ENCODE measurements around the gene AK3. TPM values are rescaled to one million over a fixed set of nuclear protein-coding genes. Genes with fewer than 3 reads are reported as not detected.
A peak's percentile ranks its signal among the peaks of the same experiment; 100 is the strongest.

The AK3 gene
- total and polyA plus RNA-seq, 9 of the 15 experiments (the other 6 are each of a cell fraction or from before 2014, with no cell fraction given) = 12.2 to 78.6 (median 41.8) TPM

DNA sequence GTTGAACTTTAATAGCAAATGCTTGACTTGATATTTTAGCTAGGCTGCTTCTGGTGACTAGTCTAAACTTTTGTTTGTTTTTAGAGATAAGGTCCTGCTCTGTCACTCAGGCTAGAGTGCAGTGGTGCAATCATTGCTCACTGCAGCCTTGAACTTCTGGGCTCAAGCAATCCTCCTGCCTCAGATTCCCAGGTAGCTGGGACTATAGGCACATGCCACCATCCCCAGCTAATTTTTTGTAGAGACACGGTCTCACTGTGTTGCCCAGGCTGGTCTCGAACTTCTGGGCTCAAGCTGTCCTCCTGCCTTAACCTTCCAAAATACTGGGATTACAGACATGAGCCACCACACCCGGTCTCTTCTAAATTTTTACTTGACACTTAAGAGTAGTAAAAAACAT lies 40.9 kb downstream of the AK3 start (continued):
- no peak for TF ChIP-seq SMC3 (conservative IDR thresholded peaks at IDR 0.05; ENCODE audit: insufficient read depth, low read depth, low read length)
- peak; percentile 84 for TF ChIP-seq DPF2 (IDR thresholded peaks at IDR 0.05)
- TF ChIP-seq NEUROD1 (IDR thresholded peaks at IDR 0.05; ENCODE audit: borderline replicate concordance, low read depth, low read length, partially characterized antibody) = no peak
- no peak for TF ChIP-seq ZNF24 (IDR thresholded peaks at IDR 0.05)
- TF ChIP-seq SMARCA5 (IDR thresholded peaks at IDR 0.05) = no peak
- TF ChIP-seq GATA2 (CRISPR knock-in tag; IDR thresholded peaks at IDR 0.05) = no peak
- no peak for TF ChIP-seq STAG1 (CRISPR knock-in tag; IDR thresholded peaks at IDR 0.05; ENCODE audit: borderline replicate concordance)
- TF ChIP-seq SRSF1 (IDR thresholded peaks at IDR 0.05; ENCODE audit: low read depth, low read length) = no peak
- TF ChIP-seq, protein P1, sequence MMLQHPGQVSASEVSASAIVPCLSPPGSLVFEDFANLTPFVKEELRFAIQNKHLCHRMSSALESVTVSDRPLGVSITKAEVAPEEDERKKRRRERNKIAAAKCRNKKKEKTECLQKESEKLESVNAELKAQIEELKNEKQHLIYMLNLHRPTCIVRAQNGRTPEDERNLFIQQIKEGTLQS (IDR thresholded peaks at IDR 0.05) = peak; percentile 65
- TF ChIP-seq, protein P1 (CRISPR knock-in tag; conservative IDR thresholded peaks at IDR 0.05) = no peak
- TF ChIP-seq MAFK (IDR thresholded peaks at IDR 0.05; ENCODE audit: low read length) = no peak; the same call in 1 of the 2 replicates
- TF ChIP-seq ZNF124 (CRISPR knock-in tag; IDR thresholded peaks at IDR 0.05) = no peak
- TF ChIP-seq, protein P2, sequence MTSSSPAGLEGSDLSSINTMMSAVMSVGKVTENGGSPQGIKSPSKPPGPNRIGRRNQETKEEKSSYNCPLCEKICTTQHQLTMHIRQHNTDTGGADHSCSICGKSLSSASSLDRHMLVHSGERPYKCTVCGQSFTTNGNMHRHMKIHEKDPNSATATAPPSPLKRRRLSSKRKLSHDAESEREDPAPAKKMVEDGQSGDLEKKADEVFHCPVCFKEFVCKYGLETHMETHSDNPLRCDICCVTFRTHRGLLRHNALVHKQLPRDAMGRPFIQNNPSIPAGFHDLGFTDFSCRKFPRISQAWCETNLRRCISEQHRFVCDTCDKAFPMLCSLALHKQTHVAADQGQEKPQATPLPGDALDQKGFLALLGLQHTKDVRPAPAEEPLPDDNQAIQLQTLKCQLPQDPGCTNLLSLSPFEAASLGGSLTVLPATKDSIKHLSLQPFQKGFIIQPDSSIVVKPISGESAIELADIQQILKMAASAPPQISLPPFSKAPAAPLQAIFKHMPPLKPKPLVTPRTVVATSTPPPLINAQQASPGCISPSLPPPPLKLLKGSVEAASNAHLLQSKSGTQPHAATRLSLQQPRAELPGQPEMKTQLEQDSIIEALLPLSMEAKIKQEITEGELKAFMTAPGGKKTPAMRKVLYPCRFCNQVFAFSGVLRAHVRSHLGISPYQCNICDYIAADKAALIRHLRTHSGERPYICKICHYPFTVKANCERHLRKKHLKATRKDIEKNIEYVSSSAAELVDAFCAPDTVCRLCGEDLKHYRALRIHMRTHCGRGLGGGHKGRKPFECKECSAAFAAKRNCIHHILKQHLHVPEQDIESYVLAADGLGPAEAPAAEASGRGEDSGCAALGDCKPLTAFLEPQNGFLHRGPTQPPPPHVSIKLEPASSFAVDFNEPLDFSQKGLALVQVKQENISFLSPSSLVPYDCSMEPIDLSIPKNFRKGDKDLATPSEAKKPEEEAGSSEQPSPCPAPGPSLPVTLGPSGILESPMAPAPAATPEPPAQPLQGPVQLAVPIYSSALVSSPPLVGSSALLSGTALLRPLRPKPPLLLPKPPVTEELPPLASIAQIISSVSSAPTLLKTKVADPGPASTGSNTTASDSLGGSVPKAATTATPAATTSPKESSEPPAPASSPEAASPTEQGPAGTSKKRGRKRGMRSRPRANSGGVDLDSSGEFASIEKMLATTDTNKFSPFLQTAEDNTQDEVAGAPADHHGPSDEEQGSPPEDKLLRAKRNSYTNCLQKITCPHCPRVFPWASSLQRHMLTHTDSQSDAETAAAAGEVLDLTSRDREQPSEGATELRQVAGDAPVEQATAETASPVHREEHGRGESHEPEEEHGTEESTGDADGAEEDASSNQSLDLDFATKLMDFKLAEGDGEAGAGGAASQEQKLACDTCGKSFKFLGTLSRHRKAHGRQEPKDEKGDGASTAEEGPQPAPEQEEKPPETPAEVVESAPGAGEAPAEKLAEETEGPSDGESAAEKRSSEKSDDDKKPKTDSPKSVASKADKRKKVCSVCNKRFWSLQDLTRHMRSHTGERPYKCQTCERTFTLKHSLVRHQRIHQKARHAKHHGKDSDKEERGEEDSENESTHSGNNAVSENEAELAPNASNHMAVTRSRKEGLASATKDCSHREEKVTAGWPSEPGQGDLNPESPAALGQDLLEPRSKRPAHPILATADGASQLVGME (CRISPR knock-in tag; IDR thresholded peaks at IDR 0.05) = no peak
- TF ChIP-seq, protein P3, sequence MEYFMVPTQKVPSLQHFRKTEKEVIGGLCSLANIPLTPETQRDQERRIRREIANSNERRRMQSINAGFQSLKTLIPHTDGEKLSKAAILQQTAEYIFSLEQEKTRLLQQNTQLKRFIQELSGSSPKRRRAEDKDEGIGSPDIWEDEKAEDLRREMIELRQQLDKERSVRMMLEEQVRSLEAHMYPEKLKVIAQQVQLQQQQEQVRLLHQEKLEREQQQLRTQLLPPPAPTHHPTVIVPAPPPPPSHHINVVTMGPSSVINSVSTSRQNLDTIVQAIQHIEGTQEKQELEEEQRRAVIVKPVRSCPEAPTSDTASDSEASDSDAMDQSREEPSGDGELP (CRISPR knock-in tag; IDR thresholded peaks at IDR 0.05; ENCODE audit: borderline replicate concordance) = no peak
- TF ChIP-seq, protein P4, sequence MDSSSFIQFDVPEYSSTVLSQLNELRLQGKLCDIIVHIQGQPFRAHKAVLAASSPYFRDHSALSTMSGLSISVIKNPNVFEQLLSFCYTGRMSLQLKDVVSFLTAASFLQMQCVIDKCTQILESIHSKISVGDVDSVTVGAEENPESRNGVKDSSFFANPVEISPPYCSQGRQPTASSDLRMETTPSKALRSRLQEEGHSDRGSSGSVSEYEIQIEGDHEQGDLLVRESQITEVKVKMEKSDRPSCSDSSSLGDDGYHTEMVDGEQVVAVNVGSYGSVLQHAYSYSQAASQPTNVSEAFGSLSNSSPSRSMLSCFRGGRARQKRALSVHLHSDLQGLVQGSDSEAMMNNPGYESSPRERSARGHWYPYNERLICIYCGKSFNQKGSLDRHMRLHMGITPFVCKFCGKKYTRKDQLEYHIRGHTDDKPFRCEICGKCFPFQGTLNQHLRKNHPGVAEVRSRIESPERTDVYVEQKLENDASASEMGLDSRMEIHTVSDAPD (CRISPR knock-in tag; IDR thresholded peaks at IDR 0.05) = no peak
- no peak for TF ChIP-seq TOE1 (IDR thresholded peaks at IDR 0.05; ENCODE audit: borderline replicate concordance)
- no peak for TF ChIP-seq TOE1 (CRISPR knock-in tag; IDR thresholded peaks at IDR 0.05; ENCODE audit: borderline replicate concordance, low read depth)
- no peak for TF ChIP-seq HDAC8 (tag; IDR thresholded peaks at IDR 0.05)
- TF ChIP-seq COPS2 (conservative IDR thresholded peaks at IDR 0.05) = no peak
- no peak for TF ChIP-seq NUFIP1 (IDR thresholded peaks at IDR 0.05; ENCODE audit: partially characterized antibody)
- no peak for TF ChIP-seq RUNX1 (IDR thresholded peaks at IDR 0.05; ENCODE audit: low read depth)
- no peak for TF ChIP-seq SP1 (CRISPR knock-in tag; IDR thresholded peaks at IDR 0.05)

Measured in K562 (cell line).